MM.1S (cell line): ENCODE data around the gene GZF1.

ENCODE experiments used
- CTCF ChIP-seq: fragments of 300-600 bp; sonication (generic); IDR thresholded peaks from 2 replicates; pipeline ENCODE4 v1.5.1; 2016; ENCODE audit warnings: antibody characterized with exemption, low read length, mixed read lengths
- EZH2 ChIP-seq: fragments of 300-600 bp; sonication (generic); optimal IDR thresholded peaks from 2 replicates; pipeline ENCODE3; 2017; ENCODE audit warnings: low read depth, mild to moderate bottlenecking, antibody characterized with exemption, low read length, mixed read lengths

GRCh38 chr20:23407781-23408464, 45.9 kb downstream of the GZF1 start:
- TF ChIP-seq CTCF = no peak
- TF ChIP-seq EZH2 = no peak
